Measurements from ENCODE around the gene MYB. TPM values are rescaled to one million over a fixed set of nuclear protein-coding genes. Genes with fewer than 3 reads are reported as not detected.

The MYB gene
- total and polyA plus RNA-seq, 2 donors (not counting 1 experiment from before 2014, with no cell fraction given): under 0.01 to 0.16 TPM

DNA sequence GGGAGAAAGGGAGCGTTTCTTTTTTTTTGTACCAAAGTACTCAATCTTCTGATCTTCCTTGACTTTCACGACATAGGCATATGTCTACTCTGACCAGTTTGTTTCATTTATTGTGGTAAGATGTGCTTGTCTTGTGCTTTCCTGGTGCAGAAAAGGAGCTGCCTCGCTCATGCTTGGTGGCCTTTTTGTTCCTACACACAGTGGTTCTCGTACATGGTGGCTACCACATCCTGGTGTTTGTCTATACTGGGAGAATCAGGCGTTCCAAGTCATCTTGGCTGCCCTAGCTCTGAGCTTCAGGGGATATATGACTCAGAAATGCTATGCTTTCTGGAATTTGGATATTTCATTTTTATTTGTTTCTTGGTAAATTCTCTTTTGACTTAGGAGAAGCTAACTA lies 31.8 kb downstream of the MYB start:
- Histone ChIP-seq H3K27me3 (ENCODE audit: control insufficient read depth, insufficient read depth, low read length) (no peaks in the 10 kb centered on the region), H3K4me3 (replicated peaks in 1 of 4; ENCODE audit: control extremely low read depth in 1 of 4, insufficient read depth in 1 of 4, low read depth in 3 of 4, low read length in 4 of 4) (peak overlapping the region in 1 of 4 experiments; percentile 14), H2AFZ (ENCODE audit: low read length) (peak overlapping the region; percentile 22)

DNA sequence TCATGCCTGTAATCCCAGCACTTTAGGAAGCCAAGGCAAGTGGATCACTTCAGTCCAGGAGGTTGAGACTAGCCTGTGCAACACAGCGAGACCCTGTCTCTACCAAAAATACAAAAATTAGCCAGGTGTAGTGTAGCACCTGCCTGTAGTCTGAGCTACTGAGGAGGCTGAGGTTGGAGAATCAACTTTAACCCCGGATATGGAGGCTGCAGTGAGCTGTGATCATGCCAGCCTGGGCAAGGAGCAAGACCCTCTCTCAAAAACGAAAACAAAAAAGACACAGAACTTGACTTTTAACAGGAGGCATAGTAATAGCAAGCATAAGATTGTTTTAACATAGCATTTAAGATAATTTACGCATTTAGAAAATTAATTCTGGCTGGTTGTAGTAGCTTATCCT lies 32.5 kb downstream of the MYB start:
- no peaks in the 10 kb centered on the region for H4K20me1 ChIP-seq (ENCODE audit: control insufficient read depth, extremely low read depth, insufficient read depth, low read length)
- no peak overlapping the region for H3K4me3 ChIP-seq (replicated peaks in 1 of 4; ENCODE audit: control extremely low read depth in 1 of 4, insufficient read depth in 1 of 4, low read depth in 3 of 4, low read length in 4 of 4)
- TF ChIP-seq EZH2 (IDR thresholded peaks at IDR 0.05; ENCODE audit: low read length, missing control alignments): no peak
- TF ChIP-seq, protein P1, sequence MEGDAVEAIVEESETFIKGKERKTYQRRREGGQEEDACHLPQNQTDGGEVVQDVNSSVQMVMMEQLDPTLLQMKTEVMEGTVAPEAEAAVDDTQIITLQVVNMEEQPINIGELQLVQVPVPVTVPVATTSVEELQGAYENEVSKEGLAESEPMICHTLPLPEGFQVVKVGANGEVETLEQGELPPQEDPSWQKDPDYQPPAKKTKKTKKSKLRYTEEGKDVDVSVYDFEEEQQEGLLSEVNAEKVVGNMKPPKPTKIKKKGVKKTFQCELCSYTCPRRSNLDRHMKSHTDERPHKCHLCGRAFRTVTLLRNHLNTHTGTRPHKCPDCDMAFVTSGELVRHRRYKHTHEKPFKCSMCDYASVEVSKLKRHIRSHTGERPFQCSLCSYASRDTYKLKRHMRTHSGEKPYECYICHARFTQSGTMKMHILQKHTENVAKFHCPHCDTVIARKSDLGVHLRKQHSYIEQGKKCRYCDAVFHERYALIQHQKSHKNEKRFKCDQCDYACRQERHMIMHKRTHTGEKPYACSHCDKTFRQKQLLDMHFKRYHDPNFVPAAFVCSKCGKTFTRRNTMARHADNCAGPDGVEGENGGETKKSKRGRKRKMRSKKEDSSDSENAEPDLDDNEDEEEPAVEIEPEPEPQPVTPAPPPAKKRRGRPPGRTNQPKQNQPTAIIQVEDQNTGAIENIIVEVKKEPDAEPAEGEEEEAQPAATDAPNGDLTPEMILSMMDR (conservative IDR thresholded peaks at IDR 0.05 in 1 of 2, IDR thresholded peaks at IDR 0.05 in 1 of 2; ENCODE audit: low read depth in 1 of 2, low read length in 2 of 2): no peak

More for the DNA sequence above, 31.8 kb downstream of the MYB start:
- Histone ChIP-seq H3K4me2 (ENCODE audit: extremely low read depth, insufficient read depth, low read length) (peak overlapping the region; percentile 48), H3K79me2 (ENCODE audit: control insufficient read depth, insufficient read depth, low read length) (no peaks in the 10 kb centered on the region), H3K36me3 (ENCODE audit: control insufficient read depth, insufficient read depth, low read length) (no peaks in the 10 kb centered on the region), H3K9me3 (ENCODE audit: control insufficient read depth, insufficient read depth, low read depth, low read length) (no peaks in the 10 kb centered on the region), H3K9ac (ENCODE audit: insufficient read depth, low read length) (no peak overlapping the region), H4K20me1 (ENCODE audit: control insufficient read depth, extremely low read depth, insufficient read depth, low read length) (no peaks in the 10 kb centered on the region), H3K27ac (ENCODE audit: insufficient read depth, low read length) (no peak overlapping the region), H3K4me1 (ENCODE audit: control insufficient read depth, extremely low read depth, insufficient read depth, low read length) (peaks cover 2% of the 10 kb centered on the region)
- peak; percentile 18 to 62 for DNase-seq (ENCODE audit: low read depth in 2 of 2)
- TF ChIP-seq EZH2 (IDR thresholded peaks at IDR 0.05; ENCODE audit: low read length, missing control alignments): no peak
- TF ChIP-seq, protein P1 (conservative IDR thresholded peaks at IDR 0.05 in 1 of 2, IDR thresholded peaks at IDR 0.05 in 1 of 2; ENCODE audit: low read depth in 1 of 2, low read length in 2 of 2): no peak

DNA sequence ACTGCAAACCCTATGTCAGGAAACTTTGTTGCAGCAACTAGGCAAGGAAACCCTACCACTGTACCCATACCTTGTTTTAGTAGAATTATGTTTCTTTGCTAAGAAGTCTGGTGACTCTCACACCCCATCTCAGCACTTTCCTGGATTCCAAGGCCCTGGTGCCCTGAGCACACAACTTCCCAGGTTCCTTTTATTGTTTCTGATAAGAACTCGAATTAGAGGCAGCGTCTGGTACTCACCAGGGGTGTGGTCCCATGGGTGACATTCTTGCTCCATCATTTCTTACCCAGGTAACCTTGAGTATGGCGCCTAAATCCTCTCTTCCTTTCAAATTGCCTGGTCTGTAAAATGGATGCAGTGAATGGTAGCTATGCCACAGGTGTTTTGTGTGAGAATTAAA lies 34.1 kb downstream of the MYB start:
- no peaks in the 10 kb centered on the region for H3K79me2 ChIP-seq (ENCODE audit: control insufficient read depth, insufficient read depth, low read length)
- DNase-seq (ENCODE audit: low read depth in 2 of 2): no peak
- TF ChIP-seq, protein P1 (conservative IDR thresholded peaks at IDR 0.05 in 1 of 2, IDR thresholded peaks at IDR 0.05 in 1 of 2; ENCODE audit: low read depth in 1 of 2, low read length in 2 of 2): no peak
- TF ChIP-seq EZH2 (IDR thresholded peaks at IDR 0.05; ENCODE audit: low read length, missing control alignments): no peak

More for the DNA sequence above, 32.5 kb downstream of the MYB start:
- Histone ChIP-seq H3K79me2 (ENCODE audit: control insufficient read depth, insufficient read depth, low read length) (no peaks in the 10 kb centered on the region), H3K9ac (ENCODE audit: insufficient read depth, low read length) (no peak overlapping the region), H3K9me3 (ENCODE audit: control insufficient read depth, insufficient read depth, low read depth, low read length) (no peaks in the 10 kb centered on the region), H3K4me2 (ENCODE audit: extremely low read depth, insufficient read depth, low read length) (no peak overlapping the region), H3K36me3 (ENCODE audit: control insufficient read depth, insufficient read depth, low read length) (no peaks in the 10 kb centered on the region), H2AFZ (ENCODE audit: low read length) (no peak overlapping the region), H3K27ac (ENCODE audit: insufficient read depth, low read length) (no peak overlapping the region), H3K4me1 (ENCODE audit: control insufficient read depth, extremely low read depth, insufficient read depth, low read length) (peaks cover 2% of the 10 kb centered on the region), H3K27me3 (ENCODE audit: control insufficient read depth, insufficient read depth, low read length) (no peaks in the 10 kb centered on the region)
- DNase-seq (ENCODE audit: low read depth in 2 of 2): no peak

More for the DNA sequence above, 34.1 kb downstream of the MYB start:
- Histone ChIP-seq H3K27ac (ENCODE audit: insufficient read depth, low read length) (no peak overlapping the region), H4K20me1 (ENCODE audit: control insufficient read depth, extremely low read depth, insufficient read depth, low read length) (no peaks in the 10 kb centered on the region), H3K36me3 (ENCODE audit: control insufficient read depth, insufficient read depth, low read length) (no peaks in the 10 kb centered on the region), H3K4me1 (ENCODE audit: control insufficient read depth, extremely low read depth, insufficient read depth, low read length) (peaks cover 2% of the 10 kb centered on the region), H3K27me3 (ENCODE audit: control insufficient read depth, insufficient read depth, low read length) (no peaks in the 10 kb centered on the region), H2AFZ (ENCODE audit: low read length) (no peak overlapping the region), H3K4me2 (ENCODE audit: extremely low read depth, insufficient read depth, low read length) (no peak overlapping the region), H3K9me3 (ENCODE audit: control insufficient read depth, insufficient read depth, low read depth, low read length) (no peaks in the 10 kb centered on the region), H3K9ac (ENCODE audit: insufficient read depth, low read length) (no peak overlapping the region), H3K4me3 (replicated peaks in 1 of 4; ENCODE audit: control extremely low read depth in 1 of 4, insufficient read depth in 1 of 4, low read depth in 3 of 4, low read length in 4 of 4) (no peak overlapping the region)

Data from fibroblast of lung (primary cell).